Measurements from ENCODE around the gene COPZ1.
A peak's percentile ranks its signal among the peaks of the same experiment; 100 is the strongest.
"Not testable (repeated sequence)": the region's sequence is repeated elsewhere in the genome, so short reads cannot be mapped to it uniquely, and the experiment has no call there.

Gene COPZ1

GRCh38 chr12:54337280-54337842 is 12.4 kb downstream of the COPZ1 start:
- no peak for DNase-seq

GRCh38 chr12:54337854-54338650 is 13.1 kb downstream of the COPZ1 start:
- DNase-seq, result no peak

GRCh38 chr12:54338698-54339296 is 13.9 kb downstream of the COPZ1 start:
- DNase-seq, result no peak

DNA sequence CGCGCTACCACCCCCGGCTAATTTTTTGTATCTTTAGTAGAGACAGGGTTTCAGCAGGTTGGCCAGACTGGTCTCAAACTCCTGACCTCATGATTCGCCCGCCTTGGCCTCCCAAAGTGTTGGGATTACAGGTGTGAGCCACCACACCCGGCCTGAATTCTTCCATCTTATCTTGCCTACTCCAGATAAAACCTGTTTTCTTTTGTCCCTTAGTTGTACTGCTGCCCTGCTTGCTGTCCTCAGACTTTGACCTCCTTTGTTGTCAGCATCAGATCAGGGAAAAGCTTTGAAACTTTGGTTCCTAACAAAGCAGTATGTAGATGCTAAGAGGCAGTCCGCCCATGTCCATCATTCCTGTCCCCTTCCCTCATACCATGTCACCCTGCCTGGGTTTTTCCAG is 15.9 kb downstream of the COPZ1 start:
- DNase-seq, result no peak

- no peak for DNase-seq
Observed at GRCh38 chr12:54341378-54342300, 16.7 kb downstream of the COPZ1 start.

DNA sequence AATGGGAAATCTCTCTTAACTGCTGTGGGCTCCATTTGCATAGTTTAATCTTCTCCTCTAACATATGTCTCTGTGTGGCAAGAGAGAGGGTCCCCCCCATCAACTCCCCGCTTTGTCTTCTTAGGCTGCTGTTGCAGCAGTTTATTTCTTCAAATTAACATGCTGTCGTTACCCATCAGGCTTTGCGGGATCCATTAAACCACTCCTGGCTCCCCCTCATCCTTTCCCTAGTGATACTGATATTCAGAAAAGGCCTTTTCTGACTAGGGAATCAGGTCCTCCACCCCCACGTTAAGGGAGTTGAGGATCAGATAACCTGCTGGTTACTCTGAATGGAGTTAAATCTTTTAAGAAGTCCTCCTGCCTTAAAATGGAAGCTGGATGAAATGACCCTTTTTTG is 24.1 kb downstream of the COPZ1 start:
- DNase-seq, result no peak

- no peak for DNase-seq
Observed at GRCh38 chr12:54349679-54350078, 24.7 kb downstream of the COPZ1 start.

GRCh38 chr12:54350743-54351142 is 25.8 kb downstream of the COPZ1 start:
- no peak for DNase-seq

- no peak for DNase-seq
Observed at GRCh38 chr12:54351341-54351740, 26.4 kb downstream of the COPZ1 start.

- DNase-seq, result peak; percentile 79
Observed at GRCh38 chr12:54352022-54352531, 27.1 kb downstream of the COPZ1 start.

DNA sequence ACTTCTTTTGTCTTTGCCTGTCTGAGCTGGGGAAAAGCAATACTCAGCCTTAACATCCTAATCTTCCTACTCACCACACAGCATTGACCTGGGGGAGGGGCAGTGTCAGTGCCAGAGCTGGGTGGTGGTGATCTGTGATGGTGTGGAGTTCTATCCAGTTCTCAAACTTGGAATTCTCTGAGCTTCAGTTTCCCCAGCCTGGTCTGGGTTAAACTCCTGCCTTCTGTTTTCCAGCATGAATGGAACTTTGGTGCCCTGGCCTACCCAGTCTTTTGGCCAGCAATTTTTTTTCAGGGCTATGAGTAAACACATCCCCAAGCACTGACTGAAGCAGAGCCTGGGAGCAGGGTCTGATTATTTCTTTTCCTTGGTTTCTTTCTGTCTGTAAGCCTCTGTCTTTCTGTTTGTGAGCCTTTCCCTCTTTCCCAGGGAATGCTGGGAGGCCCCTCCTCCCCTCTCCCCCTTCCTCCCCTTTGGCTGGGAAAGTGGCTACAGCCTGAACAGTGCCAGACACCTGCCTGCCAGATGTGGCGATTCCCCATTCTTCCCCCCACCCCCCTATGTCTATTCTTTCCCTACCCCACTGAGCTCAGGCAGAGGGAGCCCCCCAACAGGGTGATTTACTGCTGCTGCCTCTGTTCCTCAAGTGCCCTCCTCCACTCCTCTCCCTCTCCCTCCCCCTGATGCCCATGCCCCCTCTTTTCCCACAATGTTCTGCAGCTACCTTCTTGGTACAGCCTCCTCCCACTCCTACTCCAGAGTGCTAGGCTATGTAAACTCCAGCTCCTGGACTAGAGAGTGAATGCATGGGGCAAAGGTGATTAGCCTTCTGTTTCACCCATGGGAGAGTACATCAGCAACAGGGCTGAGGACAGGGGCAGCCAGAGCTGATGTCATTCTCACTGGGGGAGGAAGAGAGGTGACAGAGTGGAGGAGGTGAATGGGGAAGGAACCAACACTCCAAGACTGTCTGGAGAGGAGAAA is 28.3 kb downstream of the COPZ1 start:
- DNase-seq, result peak; percentile 46

DNA sequence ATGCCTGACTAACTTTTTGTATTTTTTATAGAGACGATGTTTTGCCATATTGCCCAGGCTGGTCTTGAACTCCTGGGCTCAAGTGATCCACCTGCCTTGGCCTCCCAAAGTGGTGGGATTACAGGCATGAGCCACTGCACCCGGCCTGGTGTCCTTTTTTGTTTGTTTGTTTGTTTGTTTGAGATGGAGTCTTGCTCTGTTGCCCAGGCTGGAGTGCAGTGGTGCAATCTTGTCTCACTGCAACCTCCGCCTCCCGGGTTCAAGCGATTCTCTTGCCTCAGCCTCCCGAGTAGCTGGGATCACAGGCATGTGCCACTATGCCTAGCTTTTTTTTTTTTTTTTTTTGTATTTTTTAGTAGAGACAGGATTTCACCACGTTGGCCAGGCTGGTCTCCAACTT is 29.3 kb downstream of the COPZ1 start:
- DNase-seq, result not testable (repeated sequence)

DNA sequence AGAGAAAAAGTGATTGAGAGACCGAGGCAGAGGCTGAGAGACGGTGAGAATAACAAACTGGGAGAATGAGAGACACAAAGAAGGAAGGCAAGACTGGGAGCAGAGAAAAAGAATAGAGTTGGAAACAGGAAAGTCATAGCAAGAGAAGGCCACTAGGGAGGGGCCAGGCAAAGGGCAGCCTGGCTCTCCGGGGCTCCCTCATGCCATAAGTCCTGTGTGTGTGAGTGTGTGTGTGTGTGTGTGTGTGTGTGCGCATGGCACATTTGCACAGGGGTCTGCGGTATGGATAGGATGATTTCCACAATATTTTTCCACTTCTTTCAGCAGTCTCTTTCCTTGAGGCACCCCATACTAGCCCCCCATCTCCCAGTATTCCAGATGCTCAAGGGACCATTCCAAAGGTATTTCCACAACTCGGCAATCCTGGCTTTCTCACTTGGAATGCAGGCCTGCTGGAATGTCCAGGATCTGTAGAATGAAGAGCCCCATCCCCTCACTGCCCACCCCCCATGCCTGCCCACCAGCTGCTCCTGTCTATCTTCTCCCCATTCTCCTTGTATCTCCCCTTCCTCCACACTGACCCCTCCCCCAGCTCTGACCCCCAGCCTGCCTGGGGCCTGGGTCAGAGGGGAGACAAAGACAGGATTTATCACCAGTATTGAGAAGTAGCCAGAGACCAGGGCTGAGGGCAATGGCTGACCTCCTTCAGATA is 30.3 kb downstream of the COPZ1 start:
- no peak for DNase-seq

- DNase-seq, result no peak
Observed at GRCh38 chr12:54356228-54356627, 31.3 kb downstream of the COPZ1 start.

GRCh38 chr12:54356951-54357356 is 32.0 kb downstream of the COPZ1 start:
- DNase-seq, result no peak

DNA sequence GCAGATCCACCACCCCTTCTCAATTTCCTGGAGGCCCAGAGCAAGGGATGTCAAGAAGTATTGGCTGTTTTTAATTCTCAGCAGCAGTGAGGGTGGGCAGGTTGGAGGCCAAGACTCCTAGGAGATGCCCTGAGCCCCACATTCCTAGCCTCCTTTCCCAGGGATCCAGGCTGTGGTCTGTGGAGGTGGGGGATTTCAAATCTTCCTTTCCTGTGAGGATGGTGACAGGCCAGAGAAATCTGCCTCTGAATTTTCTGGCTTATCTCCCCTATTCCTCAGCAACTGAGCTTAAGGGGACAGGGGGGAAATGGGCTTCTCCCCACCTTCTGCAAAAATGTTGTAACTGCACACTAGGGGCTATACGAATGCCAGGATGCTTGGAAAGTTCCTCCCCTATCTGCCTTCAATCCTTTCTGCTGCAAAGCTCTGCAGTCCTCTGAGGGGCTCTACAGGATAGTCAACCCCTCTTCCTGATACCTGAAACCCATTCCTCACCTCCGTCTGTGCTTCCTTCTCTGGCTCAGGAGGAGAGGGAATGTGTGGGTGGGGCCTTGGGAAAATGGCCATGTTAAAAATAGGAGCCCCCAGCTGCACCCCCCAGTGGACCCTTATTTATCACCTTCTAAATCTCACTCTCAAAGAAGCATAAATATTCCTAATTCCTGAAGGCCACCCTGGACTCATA is 32.7 kb downstream of the COPZ1 start:
- no peak for DNase-seq

DNA sequence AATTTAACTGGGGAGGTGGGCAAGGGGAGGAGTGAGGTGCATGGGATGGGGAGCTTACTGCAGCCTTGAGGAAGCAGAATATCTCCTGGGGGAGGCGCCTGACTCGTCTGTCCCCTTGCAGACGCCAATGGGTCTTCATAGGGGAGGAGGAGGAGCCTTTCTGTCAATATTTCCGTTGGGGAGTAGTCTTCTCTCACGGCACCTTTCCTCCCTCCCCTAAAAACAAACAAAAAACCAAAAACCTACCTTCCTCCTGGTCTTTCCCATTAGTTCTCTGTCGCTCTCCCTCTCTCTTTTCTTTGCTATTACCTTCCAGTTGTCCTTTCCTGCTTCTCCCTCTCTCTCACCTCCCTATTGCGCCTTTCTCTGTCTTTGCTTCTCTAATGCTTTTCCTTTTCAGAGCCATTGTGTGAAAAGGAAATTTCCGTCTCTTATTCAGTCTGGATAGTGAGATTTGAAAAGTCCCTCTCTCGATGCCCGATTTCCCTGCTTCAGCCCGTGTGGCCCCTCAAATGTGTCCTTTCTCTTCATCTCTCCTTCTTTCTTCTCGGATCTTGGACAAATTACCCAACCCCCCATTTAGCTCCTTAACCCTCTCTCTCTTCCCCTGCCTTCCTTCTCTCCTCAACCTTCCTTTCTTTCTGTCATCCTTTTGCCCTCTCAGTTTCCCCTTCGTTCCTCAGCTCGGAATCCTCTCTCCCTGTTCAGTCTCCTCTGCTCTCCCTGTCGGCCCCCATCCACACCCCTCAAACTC is 33.4 kb downstream of the COPZ1 start:
- peak; percentile 26 for DNase-seq

DNA sequence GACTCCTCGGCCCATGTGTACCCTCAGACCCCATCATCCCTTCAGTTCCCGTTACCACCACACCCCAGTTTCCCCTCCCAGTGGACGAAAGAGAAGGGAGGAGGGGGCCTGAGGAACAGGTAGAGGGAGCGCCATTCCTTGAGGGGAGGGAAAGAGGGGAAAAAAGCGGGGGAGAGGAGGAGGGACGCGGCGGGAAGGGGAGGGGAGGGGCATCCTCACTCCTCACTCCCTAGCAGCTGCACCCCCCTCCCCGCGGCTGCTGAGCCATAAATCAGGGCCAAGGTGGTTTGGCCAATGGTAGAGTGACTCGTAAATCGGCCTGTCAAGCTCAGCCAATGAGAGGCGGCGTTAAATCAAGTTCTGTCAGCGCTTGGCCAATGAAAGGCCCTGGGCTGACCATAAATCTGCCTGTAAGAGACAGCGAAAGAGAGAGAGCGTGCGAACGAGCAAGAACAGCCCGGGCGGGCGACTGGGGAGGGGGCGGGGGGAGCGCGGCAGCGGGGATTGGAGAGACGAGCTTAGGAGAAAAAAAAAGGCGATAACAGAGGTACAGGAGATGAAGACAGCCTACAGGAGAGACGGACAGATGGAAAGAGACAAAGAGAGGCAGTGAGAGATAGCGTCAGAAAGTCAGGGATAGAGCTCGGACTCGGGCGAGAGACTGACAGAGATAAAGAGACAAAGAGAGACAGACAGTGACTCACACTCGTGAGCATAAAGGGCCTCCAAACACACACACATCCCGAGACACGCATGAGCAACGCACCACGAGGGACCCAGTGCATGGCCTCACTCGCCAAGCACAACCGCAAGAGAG is 34.2 kb downstream of the COPZ1 start:
- DNase-seq, result peak; percentile 99
